Suppressor macrophage treated with lipopolysaccharide for 4 hours (primary cell): ENCODE data around the gene TBCC.
"Not testable (repeated sequence)": the region's sequence is repeated elsewhere in the genome, so short reads cannot be mapped to it uniquely, and the experiment has no call there.

Source experiments
- DNase-seq: peaks from one replicate; pipeline ENCODE4 v3.0.0-alpha.2; 2020

Gene TBCC

DNA sequence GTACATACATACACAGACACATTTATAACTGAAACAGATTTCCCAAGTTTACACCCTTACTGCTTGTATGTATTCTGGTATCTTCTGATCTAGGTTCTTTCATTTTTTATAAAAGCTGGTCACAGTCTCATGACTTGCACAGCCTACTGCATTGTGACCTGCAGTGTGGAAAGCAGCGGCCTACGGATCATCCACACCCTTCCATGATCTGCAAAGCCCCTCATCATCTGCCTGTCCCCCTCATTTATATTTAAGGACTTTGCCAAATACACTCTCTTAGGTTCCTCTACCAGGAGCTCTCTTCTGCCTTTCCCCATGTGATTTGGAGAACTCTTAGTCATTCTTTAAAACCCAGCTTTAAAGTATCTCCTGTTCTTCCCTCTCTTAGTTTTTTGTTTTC lies 23.9 kb upstream of the TBCC start:
- DNase-seq, result no peak

DNA sequence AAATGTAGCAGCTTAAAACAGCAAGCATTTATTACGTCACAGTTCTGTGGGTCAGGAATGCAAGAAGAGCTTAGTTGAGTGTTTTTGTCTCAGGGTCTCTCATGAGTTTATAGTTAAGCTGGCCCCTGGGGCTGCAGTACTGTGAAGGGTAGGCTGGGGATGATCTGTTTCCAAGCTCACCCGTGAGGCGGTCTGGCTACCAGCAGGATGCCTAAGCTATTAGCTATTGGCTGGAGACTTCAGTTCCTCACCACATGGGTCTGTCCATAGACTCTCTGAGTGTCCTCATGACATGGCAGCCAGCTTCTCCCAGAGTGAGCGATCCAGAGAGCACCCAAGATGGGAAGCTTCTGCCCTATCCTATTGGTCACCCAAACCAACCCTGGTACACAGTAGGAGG lies 23.1 kb upstream of the TBCC start:
- no peak for DNase-seq

DNA sequence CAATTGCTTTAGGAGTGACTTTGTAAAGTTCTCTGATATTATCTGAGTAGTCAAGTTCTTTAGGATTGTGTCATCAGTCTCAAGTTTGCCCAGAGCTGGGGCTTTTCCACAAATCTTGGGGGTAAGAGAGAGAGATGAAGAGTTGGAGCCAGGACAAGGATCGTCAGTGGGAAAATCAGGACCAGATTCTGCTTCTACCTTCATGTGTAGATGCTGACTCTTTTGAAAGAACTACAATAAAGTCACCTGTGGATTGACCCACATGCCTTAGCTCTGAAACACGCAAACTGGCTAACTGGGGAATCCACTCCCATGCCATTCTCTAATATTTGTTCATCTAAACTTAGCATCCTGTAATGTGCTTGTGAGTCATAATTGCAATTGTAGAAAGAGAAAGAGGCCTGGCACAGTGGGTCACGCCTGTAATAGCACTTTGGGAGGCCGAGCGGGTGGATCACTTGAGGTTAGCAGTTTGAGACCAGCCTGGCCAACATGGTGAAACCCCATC lies 20.3 kb upstream of the TBCC start:
- no peak for DNase-seq

DNA sequence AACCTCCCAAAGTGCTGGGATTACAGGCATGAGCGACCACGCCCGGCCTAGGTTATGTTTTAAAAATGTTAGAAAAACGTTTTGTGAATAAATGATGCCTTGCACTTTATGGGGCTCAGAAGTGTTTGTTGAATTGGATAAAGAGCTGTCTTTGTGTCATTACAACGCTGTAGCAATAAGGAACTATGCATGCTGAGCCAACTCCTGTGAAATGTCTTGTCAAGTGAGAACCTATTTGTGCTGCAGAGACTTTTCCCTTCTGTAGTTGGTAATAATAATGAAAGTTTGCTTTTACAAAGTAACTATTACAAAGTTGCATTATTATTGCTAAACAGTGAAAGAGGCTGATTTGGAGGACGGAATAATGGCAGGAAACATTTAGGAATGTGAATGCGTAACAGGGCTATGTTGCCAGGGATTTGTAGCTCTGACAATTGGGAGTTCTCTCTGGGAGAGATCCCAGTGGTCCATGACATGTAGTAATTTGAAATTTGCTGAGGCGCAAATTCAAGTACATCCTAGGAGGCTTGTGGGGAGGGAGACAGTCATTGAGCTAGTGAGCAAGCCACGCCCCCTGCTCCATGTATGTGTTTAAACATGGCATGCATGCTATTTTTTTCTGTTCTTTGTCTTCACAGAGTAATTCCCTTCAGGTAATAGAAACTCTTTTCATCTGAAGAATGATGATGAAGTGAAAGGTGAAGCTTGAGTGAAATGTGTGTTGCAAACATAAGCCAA lies 19.2 kb upstream of the TBCC start:
- no peak for DNase-seq

DNA sequence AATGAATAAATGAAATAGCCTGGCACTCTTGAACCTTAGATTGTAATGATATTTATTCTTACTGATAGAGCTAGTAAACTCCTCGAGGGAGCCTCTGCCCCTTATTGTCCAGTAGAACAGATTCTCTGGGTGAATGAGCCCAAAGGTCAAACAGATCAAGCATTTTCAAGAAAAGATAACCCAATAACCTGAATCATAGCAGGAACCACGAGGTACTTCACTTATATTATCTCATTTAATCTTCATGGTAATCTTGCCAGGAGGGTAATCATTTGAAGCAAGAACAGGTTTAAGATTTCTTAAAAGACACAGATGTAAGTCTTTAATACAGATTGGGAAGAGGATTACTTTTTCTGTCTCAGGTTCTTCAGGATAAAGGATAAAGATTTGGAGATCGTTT lies 17.0 kb upstream of the TBCC start:
- DNase-seq, result no peak

DNA sequence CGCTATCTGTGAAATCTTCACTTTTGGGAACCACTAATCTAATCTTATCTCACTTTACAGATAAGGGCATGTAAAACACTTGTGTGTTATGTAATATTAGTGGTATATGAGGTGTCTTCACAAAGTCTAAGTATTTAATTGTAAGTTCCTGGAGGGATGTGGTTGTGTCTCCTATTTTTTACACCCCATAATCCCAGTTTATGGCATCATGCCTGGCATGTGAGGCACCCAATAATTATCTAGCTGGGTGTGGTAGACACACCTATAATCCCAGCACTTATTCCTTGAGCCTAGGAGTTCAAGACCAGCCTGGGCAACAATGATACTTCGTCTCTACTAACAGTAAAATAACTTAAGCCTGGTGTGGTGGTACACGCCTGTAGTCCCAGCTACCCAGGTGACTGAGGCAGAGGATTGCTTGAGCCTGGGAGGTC lies 16.5 kb upstream of the TBCC start:
- no peak for DNase-seq

DNA sequence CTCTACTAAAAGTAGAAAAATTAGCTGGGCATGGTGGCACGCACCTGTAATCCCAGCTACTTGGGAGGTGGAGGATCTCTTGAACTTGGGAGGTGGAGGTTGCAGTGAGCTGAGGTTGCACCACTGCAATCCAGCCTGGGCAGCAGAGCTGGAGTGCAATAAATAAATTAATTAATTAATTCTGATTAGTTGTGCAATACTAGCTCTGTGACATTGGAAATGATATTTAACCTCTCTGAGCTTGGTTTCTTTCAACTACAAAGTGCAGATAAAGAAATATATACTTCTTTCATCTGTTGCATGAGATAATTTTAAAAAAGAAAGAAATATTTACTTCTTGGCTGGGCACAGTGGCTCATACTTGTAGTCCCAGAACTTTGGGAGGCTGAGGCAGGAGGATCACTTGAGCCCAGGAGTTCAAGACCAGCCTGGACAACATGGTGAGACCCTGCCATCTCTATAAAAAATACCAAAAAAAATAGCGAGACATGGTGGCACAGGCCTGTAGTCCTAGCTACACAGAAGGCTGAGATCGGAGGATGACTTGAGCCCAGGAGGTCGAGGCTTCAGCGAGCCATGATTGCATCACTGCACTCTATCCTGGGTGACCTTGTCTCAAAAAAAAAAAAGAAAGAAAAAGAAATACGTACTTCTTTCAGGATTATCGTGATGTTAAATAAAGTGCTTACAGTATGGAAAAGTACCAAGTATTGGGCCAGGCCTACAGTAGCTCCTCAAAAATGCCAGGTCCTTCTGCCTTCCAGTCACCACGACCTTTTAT lies 15.6 kb upstream of the TBCC start:
- DNase-seq, result no peak

DNA sequence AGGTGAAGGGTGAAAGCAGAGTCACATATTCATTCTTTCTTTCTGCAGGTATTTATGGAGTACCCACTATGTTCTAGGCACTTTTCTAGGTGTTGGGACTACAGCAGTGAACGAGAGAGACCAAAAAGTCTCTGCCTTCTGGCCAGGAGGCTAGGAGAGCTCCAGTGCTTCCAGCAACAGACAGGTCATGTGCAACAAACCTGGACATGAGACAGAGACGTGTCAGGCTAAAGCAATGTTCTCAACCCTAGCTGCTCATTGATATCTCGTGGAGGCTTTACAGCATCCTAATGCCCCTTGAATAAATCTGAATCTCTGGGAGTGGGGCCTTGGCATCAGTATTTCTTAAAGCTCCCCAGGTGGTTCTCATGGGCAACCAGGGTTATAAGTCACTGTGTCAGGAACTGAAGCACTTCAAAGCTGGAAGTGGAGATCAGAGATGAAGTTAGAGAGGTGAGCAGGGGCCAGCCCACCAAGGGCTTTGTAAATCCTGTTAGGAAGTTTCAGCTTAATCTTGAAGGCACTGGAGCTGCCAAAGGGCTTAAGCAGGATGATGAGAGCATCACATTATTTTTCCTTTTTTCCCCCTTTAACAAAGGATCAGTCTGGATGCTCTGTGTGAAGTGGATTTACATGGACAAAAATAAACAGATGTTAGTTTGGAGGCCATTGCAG lies 13.0 kb upstream of the TBCC start:
- no peak for DNase-seq

DNA sequence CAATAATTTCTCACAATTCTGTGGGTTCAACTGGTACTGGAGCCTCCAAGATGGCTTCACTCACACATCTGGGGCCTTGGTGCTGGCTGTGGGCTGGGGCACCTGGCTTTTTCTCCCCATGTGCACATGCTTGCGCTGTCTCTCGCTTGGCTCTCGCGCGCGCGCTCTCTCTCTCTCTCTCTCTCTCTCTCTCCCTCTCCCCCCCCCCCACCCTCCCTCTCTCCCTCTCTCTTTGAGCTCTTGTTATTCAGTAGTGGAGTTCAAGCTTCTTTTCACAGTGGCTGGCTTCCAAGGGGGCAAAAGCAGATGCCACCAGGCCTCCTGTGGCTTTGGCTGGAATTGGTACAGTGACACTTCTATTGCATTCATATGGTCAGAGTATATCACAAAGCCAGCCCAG lies 10.8 kb upstream of the TBCC start:
- DNase-seq, result no peak

DNA sequence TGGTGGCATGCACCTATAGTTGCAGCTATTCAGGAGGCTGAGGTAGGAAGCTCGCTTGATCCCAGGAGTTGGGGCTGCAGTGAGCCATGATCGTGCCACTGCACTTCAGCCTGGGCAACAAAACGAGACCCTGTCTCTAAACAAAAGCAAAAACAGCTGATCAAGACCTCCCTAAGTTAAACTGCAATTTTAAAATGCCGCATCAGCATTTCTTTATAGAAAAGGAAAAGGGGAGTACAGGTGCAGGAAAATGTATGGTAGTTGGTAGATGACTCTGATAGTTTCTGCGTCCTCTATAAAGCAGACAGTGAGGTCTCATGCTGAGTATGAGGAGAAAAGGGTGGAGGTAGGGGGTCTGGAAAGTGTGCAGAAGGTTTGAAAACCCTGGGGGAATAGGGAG lies 8.9 kb upstream of the TBCC start:
- no peak for DNase-seq

DNA sequence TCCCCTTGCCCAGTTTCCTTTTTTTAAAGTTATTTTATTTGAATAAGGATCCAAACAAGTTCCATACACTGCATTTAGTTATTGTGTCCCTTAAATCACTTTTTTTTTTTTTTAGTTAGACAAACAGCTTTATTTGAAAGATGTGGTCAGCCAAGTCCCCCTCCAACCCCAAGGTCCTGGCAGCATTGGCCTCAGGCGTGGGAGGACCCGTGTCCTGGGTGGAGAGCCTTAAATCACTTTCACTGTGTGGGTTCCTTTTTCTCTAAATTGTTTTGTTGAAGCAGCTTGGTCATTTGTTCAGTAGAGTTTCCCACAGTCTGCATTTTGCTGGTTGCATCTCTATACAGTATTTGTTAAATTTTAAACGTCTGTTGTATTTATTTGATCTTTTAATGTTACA lies 5.2 kb upstream of the TBCC start:
- DNase-seq, result peak; percentile 17

DNA sequence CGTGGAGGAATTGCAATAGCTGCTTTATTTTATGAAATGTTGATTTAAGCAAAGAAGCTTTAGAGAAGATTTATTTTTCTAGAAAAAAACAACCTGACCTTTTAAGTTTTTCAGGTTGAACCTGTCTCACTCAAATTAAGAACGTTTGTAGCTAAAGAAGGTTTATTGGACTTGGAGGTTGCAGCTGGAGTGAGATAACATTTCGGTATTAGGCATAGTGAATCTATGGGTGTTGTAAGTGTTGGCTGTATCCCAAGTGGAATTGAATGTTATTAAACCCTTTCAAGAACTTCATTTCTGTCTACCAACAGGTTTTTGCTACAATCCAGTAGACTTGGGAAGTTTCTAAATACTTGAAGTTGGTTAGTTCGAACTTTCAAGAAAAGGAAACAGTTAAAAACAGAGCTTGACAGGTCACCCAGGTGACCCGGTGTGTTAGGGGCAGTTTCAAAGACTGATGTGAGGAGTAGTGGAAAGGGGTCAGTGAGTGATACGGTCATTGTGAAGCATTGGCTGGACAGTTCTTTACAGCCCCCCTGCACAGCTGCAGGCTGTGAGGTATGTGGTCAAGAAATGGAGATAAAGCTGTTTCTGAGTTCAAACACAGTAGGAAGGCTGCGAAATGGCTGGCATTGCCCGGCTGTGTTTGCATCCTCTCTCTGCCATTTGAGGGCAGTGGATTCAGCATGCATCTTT lies 2.4 kb upstream of the TBCC start:
- DNase-seq, result no peak

DNA sequence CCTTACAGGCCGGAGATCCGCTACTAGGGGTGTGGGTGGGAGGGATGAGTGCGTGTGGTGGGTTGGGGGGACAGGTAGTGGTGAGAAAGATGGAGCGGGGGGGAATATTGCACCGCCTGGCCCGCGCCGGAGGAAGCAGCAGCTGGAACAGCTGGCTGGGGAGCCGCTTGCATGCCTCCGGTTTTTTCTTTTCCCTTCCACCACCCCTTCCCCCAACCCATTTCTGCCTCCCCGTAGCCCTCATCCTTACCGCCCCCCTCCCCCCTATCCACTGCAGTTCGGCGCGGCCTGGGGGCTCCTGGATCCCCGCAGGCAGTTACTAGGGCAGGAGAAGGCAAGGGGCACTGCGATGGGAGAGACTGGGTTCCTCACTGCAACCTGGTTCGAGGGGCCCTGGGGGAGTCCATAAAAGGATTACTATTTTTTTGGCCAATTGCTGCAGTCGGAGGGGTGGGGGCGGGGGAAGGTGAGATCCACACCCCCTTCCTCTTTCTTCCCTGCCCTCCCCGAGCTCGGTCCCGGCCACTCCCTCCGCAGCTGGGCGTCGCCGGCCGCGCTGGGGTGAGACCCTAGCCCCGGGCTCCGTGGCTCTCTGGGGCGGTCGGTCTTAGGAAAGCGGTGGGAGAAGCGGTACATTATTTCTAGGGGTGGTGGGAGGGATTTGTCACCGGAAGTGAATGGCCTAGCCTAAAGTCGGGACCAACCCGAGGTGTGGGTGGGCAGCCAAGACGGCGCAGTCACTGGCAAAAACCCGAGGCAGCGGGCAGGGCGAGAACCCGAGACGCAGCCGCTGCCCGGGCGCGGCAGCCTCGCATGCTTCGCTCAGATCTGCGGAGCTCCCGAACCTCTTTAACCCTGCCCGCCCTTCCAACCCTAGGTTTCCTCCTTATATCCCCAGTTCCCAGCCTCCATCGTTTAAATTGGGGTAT lies 824 bp upstream of the TBCC start:
- peak; percentile 77 for DNase-seq

DNA sequence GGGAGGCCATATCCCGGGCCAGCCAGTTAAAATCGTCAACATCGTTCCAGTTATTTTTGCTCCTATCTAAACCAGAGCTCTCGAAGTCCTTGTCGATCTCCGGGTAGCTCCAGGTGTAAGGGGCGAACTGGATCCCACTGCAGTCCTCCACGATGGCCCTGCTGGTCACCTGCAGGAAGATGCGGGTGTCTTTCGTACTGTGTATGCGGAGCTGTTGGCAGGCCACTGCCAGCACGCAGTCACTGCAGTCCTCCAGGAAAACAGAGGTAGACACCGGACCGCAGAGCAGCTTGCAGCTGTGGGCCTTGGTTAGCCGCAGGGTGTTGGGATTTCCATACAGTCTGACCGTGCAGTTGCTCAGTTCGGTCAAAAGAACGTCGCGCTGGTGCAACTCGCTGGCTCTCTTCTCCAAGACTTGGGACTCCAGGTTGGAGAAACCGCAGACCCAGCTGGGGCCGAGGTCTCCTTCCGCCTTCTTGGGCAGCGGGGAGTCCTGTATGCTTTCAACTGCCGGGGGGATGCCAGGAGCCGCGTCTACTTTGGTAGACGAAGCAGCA lies 742 bp downstream of the TBCC start:
- DNase-seq, result peak; percentile 46

DNA sequence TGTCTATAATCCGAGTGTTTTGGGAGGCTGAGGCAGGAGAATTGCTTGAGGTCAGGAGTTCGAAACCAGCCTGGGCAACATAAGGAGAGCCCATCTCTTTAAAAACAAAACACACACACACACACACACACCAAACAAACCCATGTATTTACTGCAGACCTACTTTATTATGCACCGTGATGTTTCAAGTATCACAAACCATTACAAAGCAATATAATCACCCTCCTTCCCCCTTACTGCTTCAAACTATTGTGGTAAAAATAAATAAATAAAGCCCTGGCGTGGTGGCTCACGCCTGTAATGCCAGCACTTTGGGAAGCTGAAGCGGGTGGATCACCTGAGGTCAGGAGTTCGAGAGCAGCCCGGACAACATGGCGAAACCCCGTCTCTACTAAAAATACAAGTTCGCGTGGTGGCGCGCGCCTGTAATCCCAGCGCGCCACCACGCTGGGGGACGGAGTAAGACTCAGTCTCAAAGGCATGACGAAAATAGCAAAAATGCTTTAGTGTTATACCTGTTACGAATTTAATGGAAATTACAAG lies 1.5 kb downstream of the TBCC start:
- no peak for DNase-seq

DNA sequence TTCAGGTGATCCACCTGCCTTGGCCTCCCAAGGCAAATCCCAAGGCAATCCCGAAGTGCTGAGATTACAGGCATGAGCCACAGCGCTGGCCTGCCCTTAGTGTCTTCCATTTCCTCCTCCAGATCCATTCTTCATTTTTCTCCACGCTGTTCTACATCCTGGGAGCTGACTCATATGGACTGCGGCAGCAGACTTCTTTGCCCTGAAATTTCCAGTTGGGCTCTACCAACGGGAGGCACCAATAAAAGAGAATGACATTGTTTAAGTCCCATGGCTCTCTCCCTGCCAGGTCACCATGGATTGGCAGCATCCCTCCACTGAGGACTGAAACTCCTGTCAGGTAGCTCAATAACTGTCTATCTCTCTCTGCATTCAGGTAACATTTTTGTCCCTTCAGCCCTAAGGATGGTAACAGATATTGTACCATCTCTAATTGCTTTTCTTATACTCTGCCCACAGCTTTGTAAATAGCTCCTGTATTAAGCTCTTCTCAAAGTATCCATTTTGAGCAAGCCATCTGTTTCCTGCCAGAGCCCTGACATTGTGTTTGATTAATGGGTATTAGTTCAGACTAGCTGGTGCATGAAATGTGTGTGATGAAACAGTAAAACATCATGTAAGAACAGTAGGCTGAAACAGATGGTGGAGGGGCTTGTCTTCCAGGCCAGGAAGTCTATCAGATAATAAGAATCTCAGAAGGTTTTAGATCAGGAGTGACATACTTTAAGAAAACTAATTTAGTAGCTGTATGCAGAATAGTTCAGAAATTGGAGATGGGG lies 3.6 kb downstream of the TBCC start:
- DNase-seq, result no peak

DNA sequence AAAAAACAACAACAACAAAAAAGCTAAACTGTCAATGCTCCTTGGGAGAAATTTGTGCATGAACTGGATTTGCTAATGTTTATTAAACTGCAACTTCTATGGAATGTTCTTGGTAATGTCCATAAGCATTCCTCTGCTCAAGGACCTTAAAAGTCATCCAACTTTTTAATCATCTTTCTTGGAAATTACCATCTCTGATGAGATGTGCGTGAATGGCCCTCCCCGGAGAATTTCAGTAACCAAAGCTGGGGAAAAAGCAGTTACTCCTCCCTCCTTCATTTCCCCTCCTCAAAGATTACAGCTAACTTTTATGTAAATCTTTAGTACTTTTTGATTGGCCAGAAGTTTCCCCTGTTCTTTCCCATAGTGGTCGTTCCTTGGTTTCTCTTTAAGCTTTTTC lies 5.2 kb downstream of the TBCC start:
- peak; percentile 12 for DNase-seq

DNA sequence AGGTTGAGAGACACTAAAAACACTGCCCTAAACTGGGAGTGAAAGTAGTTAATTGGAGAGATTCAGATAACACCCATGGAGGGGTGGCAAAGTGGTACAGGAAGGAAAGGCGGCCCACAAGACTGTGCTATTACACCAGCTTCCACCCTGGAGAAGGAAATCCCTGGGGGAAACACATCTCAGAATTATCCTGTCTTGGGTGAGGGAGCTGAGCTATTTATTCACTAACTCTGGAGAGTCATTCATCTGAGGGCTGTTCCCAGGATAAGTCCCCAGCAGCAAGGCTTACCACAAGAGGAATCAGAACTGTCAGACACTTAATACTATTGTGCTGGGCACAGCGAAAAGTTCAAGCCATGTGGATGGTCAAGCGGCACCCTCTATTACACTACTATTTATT lies 9.9 kb downstream of the TBCC start:
- DNase-seq, result no peak

DNA sequence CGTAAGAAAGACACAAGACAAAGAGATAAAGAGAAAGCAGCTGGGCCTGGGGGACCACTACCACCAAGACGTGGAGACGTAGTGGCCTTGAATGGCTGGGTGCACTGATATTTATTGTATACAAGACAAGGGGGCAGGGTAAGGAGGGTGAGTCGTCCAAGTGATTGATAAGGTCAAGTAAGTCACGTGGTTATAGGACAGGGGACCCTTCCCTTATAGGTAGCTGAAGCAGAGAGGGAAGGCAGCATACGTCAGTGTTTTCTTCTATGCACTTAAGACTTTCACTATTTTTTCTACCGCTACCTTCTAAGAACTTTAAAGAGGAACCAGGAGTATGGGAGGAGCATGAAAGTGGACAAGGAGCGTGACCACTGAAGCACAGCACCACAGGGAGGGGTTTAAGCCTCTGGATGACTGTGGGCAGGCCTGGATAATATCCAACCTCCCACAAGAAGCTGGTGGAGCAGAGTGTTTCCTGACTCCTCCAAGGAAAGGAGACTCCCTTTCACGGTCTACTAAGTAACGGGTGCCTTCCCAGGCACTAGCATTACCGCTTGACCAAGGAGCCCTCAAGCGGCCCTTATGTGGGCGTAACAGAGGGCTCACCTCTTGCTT lies 11.9 kb downstream of the TBCC start:
- not testable (repeated sequence) for DNase-seq

DNA sequence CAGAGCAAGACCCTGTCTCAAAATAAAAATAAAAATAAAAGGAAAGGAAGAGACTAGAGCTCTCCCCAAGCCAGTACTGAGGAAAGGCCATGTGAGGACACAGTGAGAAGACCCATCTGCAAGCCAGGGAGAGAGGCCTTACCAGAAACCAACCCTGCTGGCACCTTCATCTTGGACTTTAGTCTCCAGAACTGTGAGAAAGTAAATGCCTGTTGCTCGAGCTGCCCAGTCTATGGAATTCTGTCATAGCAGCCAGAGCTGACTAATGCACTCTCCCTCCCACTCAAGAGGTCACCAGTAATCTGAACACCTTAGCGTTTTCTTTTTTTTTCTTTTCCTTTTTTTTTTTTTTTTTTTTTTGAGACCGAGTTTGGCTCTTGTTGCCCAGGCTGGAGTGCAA lies 16.2 kb downstream of the TBCC start:
- no peak for DNase-seq
